PFSK-1 (cell line): Measurements from ENCODE around the gene ZNF189.

Source experiments
- FOXP2 ChIP-seq: optimal IDR thresholded peaks from 2 replicates; pipeline ENCODE3; 2011; ENCODE audit warnings: borderline replicate concordance, control low read depth, inconsistent platforms; ENCODE audit not compliant: insufficient read depth; ENCODE audit errors: extremely low read length, extremely low read depth
- POLR2AphosphoS5 ChIP-seq: IDR thresholded peaks from 2 replicates; pipeline ENCODE4 v1.6.1; 2012; ENCODE audit warnings: low read depth, mild to moderate bottlenecking, control low read depth, low read length, moderate library complexity

DNA sequence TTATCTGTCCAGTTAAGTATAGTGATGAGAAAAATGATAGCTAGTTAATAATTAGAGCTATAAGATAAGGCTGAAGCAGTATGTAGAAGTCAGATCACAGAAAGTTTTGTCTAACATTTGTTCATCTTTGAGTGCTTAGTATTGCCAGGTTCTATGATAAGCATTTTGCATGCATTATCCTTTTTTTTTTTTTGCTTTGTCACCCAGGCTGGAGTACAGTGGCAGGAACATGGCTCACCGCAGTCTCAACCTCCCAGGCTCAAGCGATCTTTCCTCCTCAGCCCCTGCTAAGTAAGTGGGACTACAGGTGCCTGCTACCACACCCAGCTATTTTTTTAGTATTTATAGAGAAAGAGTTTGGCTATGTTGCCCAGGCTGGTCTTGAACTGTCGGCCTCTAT is 31.3 kb upstream of the ZNF189 start:
- no peak for TF ChIP-seq FOXP2
- TF ChIP-seq POLR2AphosphoS5 = no peak
